ENCODE data around the gene CTSS.

Gene CTSS

DNA sequence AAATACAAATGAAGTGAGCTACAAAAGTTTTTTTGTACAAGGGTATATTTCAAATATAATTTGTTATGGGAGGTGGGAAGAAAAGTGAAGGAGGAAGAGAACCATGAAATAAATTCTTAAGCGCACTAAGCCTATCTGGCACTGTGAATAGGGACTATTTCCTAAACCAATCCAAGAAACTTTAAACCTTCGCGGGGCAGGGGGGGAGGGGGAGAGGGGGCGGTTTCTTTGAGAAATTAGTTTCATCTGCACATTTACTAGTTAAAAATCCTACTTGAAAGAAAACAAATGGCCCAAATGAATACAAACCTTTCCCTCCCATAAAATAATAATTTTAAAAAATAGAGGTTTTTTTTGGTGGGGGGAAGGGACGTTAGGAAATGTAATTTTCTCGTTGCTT is 69.0 kb downstream of the CTSS start:
- FAIRE-seq, result no peak

DNA sequence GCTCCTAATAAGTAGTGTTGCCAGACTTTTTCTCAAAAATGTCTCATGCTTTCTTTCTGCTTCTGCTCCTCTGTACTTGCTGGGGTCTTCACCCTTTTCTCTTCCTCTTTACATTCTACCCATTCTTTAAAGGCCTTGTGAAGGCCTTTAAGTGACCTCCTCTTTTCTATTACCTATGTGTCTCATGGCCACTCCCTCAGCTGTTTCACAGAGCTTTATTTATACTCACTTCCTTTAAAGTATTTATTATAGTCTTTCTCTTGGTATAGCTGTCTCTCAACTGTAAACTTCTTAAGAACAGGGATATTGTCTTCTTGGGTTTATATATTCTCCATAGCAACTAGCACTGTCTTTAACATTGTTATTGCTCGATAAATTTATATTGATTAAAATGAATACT is 69.4 kb downstream of the CTSS start:
- FAIRE-seq, result no peak

DNA sequence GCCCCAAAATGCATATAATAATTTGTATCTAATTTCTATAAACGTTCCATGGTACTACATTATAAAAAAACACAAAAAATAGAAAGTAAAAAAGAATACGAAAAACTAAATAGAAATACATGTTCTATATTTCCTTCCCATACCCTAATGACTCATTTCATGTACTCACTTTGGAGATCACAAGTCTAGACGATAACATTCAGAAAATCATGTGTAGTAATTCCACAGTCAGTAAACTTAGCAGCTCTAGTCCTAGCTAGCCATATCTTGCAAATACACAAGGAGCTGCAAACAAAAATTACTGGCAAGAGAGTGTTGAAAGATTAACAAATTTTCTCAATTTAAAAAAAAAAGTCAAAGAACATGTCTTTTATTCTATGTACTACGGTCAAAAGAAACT is 70.0 kb downstream of the CTSS start:
- FAIRE-seq, result no peak

DNA sequence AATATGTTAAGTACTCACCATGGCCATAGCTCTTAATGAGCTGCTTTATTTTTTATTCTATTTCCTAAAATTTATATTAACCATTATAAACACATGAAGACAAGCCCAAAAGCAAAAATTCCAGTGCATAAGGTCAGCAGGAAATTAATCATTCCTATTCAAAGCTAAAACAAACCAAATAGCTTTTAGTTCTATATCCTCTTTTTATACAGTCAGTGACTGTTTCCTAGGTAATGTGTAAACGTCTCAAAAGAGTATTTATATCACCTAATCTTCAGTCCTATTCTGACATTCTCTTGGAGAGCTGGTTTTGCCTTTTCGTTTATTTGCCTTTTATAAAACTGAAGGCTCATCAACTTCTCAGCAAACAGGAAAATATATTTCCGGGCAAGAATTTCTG is 72.9 kb downstream of the CTSS start:
- no peak for FAIRE-seq

DNA sequence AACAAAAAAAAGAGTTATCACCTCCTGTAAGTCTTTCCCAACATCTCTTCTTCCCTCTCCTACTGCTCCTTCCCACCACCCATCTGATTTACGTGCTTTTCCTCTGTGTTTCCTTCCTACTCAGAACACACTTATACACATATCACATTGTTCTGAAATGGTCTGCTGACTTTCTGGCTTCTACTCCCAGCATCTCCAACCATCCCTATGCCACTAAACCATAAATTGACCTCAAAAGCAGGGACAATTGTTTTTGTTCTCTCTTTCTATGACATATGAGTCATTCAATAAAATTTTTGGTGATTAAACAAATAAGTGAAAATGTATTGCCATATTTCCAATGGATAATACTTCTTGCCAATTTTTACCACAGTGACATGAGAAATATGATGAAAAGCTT is 76.8 kb downstream of the CTSS start:
- FAIRE-seq, result no peak

DNA sequence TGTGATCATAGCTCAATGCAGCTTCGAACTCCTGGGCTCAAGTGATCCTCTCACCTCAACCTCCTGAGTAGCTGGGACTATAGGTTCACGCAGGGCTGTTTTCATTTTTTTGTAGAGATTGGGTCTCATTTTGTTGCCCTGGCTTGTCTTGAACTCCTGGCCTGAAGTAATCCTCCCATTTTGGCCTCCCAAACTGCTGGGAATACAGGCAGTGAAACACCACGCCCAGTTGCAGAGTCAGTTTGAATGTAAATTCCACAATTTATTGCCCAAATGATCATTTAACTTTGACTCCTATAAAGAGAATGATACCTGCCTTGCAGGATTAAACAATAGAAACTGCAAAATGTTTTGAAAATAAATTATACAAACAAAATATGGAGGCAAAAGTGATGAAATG is 79.3 kb downstream of the CTSS start:
- no peak for FAIRE-seq

DNA sequence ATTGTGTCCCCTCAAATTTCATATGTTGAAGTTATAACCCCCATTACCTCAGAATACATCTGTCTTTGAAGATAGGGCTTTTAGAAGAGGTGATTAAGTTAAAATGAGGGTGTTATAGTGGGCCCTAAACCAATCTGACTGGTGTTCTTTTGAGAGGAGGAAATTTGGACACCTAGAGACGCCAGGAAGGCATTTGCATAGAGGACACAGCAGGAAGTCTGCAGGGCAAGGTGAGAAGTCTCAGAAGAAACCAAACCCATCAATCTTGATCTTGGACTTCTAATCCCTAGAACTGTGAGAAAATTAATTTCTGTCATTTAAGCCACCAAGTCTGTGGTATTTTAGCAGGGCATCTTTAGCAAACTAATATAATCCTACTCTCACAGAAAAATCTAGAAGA is 81.7 kb downstream of the CTSS start:
- FAIRE-seq, result no peak
